GM04504 (cell line): ENCODE measurements around the gene TMEM243.
"Not testable (repeated sequence)": the region's sequence is repeated elsewhere in the genome, so short reads cannot be mapped to it uniquely, and the experiment has no call there.

ENCODE experiments used
- DNase-seq: peaks from one replicate; pipeline ENCODE4 v3.0.0-alpha.2; 2012; ENCODE audit warnings: low read depth

TMEM243 gene

DNA sequence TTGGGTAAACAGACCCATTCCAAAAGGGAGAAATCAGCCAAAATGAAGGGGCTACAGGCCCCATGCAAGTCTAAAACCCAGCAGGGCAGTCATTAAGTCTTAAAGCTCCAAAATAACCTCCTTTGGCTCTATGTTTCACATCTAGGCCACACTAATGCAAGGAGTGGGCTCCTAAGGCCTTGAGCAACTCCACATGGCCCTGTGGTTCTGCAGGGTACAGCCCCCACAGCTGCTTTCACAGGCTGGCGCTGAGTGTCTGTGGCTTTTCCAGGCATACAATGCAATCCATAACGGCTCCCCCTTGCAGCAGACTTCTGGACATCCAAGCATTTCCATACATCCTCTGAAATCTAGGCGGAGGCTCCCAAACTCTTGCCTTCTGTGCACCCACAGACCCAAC lies 9.0 kb downstream of the TMEM243 start:
- DNase-seq, result no peak

- no peak for DNase-seq
Observed at GRCh38 chr7:87209295-87209924, 10.1 kb downstream of the TMEM243 start.

- DNase-seq, result no peak
Observed at GRCh38 chr7:87206361-87206760, 13.2 kb downstream of the TMEM243 start.

GRCh38 chr7:87205701-87206100 lies 13.8 kb downstream of the TMEM243 start:
- not testable (repeated sequence) for DNase-seq

DNA sequence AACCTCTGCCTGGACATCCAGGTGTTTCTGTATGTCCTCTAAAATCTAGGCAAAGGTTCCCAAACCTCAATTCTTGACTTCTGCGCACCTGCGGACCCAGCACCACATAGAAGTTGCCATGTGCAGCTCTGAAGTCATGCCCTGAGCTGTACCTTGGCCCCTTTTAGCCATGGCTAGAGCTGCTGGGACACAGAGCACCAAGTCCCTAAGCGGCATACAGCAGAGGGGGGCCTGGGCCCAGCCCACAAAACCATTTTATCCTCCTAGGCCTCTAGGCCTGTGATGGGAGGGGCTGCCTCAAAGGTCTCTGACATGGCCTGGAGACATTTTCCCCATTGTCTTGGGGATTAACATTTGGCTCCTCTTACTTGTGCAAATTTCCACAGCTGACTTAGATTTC lies 14.6 kb downstream of the TMEM243 start:
- DNase-seq, result no peak

GRCh38 chr7:87203929-87204328 lies 15.6 kb downstream of the TMEM243 start:
- not testable (repeated sequence) for DNase-seq

DNA sequence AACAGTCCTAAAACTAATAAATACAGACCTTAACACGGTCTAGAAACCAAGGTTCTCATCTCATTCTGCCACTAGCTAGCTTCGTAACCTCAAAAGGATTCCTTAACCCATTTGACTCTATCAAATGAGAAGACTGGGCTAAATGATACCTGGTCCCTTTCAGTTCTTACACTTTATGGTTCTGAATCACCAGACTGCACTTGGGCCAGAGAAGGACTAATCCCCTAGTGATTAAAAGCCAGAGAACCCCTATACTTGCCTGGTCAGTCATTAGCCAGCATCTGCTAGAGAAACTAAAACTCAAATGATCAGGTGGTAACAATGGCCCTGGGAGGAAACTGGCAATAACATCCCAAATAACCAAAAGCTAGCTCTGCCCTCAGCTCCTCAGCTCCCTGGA lies 16.8 kb downstream of the TMEM243 start:
- DNase-seq, result no peak

DNA sequence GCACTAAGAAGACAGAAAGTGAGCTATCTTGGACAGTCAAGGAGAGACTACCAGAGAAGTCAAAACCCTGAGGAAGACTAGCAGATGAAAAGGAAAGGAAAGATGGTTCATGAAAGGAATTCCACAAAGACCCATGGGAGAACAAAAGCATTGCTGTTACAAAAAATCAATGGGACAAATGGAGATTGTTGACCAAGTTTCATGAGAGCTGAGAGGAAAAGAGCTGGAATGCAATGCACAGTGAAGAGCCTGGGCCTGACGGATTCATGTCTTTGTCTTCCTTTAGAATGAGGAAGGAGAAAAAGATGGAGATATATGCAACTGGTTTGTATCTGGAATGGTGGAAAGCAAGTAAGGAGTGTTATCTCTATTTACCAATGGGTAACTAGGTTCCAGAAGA lies 17.3 kb downstream of the TMEM243 start:
- DNase-seq, result no peak

GRCh38 chr7:87199700-87200450 lies 19.7 kb downstream of the TMEM243 start:
- DNase-seq, result no peak

GRCh38 chr7:87199241-87199640 lies 20.3 kb downstream of the TMEM243 start:
- DNase-seq, result no peak

DNA sequence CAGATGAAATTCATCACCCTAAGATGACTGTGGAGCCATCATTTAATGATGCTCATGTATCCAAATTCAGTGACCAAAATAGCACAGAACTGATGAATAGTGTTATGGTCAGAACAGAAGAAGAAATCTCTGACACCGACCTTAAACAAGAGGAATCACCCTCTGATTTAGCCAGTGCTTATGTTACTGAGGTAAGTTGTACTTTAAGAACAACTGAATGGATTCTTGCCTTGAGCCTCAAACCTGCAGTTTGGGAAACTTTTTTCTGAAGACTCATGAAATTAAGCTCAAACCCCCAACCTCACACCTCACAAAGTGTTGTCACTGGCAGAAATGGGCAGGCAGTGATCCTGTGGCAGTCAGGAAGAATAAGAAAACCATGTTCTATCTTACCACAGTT lies 25.6 kb downstream of the TMEM243 start:
- DNase-seq, result no peak

DNA sequence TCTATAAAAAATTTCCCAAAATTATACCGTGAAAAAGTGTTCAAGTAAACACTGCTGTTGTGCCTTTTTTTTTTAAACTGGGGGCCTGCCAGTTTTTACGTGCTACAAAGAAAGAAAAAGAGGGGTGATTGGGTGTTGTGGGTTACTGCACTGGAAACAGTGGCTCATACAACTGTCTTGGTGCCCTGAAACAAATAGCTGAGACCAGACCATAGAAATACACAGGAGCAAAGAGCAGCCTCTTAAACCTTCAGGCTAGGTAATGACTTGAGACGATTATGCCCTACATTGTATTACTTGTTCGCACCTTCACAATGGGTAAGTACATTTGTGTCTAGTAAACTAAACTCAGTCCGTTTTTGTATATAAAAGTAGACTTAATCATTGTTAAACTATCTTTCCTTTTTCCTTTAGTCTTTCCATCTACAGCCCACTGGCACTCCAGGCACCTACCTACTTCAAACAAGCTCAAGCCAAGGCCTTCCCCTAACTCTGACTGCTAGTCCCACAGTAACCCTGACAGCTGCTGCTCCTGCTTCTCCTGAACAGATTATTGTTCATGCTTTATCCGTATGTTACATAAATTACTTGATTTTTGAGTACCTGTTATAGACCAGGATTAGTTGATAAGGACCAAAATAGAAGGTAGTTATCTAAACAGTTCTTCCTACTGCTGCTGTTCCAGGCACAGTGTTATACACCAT lies 26.6 kb downstream of the TMEM243 start:
- DNase-seq, result no peak

GRCh38 chr7:87190783-87191182 lies 28.7 kb downstream of the TMEM243 start:
- DNase-seq, result no peak

- DNase-seq, result no peak
Observed at GRCh38 chr7:87188930-87189329, 30.6 kb downstream of the TMEM243 start.

DNA sequence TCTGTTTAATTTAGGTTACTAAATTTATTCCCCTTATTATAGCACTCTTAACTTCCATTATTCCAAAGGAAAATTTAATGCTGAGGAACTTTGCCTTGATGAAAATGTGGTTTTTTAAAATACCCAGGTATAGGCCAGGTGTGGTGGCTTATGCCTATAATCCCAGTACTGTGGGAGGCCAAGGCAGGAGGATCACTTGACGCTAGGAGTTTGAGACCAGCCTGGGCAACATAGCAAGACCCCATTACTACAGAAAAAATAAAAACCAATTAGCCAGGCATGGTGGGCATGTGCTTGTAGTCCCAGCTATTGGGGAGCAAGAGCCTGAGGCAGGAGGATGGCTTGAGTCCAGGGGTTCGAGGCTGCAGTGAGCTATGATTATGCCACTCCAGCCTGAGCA lies 32.4 kb downstream of the TMEM243 start:
- DNase-seq, result no peak

- no peak for DNase-seq
Observed at GRCh38 chr7:87179180-87179579, 40.4 kb downstream of the TMEM243 start.

GRCh38 chr7:87178320-87178719 lies 41.2 kb downstream of the TMEM243 start:
- DNase-seq, result no peak

- DNase-seq, result no peak
Observed at GRCh38 chr7:87173471-87173870, 46.1 kb downstream of the TMEM243 start.

- no peak for DNase-seq
Observed at GRCh38 chr7:87171282-87171934, 48.1 kb downstream of the TMEM243 start.

- DNase-seq, result no peak
Observed at GRCh38 chr7:87170828-87171227, 48.7 kb downstream of the TMEM243 start.

- no peak for DNase-seq
Observed at GRCh38 chr7:87164433-87164832, 55.1 kb downstream of the TMEM243 start.

DNA sequence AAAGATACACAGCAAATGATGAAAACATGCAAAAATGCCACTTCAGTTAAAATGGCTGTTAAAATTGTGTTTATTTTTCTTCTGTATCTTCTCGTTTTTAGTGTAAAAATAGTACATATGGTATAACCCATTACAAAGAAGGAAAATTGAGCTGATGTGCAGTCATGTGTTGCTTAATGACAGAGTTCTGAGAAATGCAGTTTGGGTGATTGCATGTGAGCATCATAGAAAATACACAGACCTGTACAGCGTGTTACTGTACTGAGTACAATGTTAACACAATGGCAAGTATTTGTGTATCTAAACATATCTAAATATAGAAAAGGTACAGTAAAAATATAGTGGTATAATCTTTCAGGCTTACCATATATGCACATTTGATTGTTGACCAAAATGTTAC lies 60.0 kb downstream of the TMEM243 start:
- no peak for DNase-seq

- no peak for DNase-seq
Observed at GRCh38 chr7:87156709-87157108, 62.8 kb downstream of the TMEM243 start.
